ENCODE results near the gene TEX264.

- TF ChIP-seq CTCF (IDR thresholded peaks at IDR 0.05; ENCODE audit: insufficient read depth, low read depth, low read length) = peak; percentile 27
- no peak for TF ChIP-seq EZH2 (IDR thresholded peaks at IDR 0.05; ENCODE audit: insufficient read depth, low read length)
These were observed 47.7 kb downstream of the TEX264 start for GRCh38 chr3:51718547-51719409.
